HCT116 (cell line): ENCODE data around the gene SCPEP1. TPM values are rescaled to one million over a fixed set of nuclear protein-coding genes. Genes with fewer than 3 reads are reported as not detected.

Experiments used
- ATAC-seq: fragments of 200-7000 bp; cut with Tn5 transposase; 2 replicates; pipeline ENCODE4 v1.9.1; 2020; ENCODE audit warnings: mild to moderate bottlenecking, moderate library complexity
- BruUV-seq: library from RNA; stranded (reverse); fragments of 400-500 nt; replicated peaks from 2 replicates; lab custom pipeline; 2021; lab: Mats Ljungman, UMichigan
- CTCF ChIA-PET: fragments of 300-600 bp; sonication (Branson Sonifier 250); formaldehyde crosslinking; loops from one replicate; lab custom pipeline; 2021; ENCODE audit warnings: antibody characterized with exemption; lab: Charles Lee
- POLR2A ChIA-PET: fragments of 300-600, 350-600 bp; sonication (Branson Sonifier 250); formaldehyde crosslinking; loops from one replicate; lab custom pipeline; 2021; ENCODE audit warnings: antibody characterized with exemption; lab: Charles Lee
- RAD21 ChIA-PET, 2 experiments: fragments of 300-600 bp; sonication (Branson Sonifier 250); formaldehyde crosslinking; loops; one replicate each; lab custom pipeline; 2023; ENCODE audit warnings: low total read pairs in 2 of 2; ENCODE audit not compliant: uncharacterized antibody in 2 of 2, unreplicated experiment in 2 of 2, low non-redundant PET in 1 of 2; lab: Charles Lee
- DNase-seq: peaks from one replicate; pipeline ENCODE4 v3.0.0-alpha.2; 2010; ENCODE audit warnings: low read depth, low spot score
- H2AFZ ChIP-seq: fragments of 200-600 bp; shearing (Covaris generic), sonication (generic); 2 replicates; pipeline ENCODE4 v1.6.1; 2017; ENCODE audit warnings: low read depth, mixed run types, mixed read lengths, antibody characterized with exemption, low read length; ENCODE audit not compliant: poor library complexity, severe bottlenecking
- H3K27ac ChIP-seq: 2 replicates; pipeline ENCODE4 v1.5.1; 2012; ENCODE audit warnings: low read depth, low read length
- H3K27me3 ChIP-seq: fragments of 200-600 bp; sonication (generic); 2 replicates; pipeline ENCODE4 v1.6.1; 2016; ENCODE audit warnings: mixed run types, low read length, mixed read lengths; ENCODE audit not compliant: insufficient read depth
- H3K36me3 ChIP-seq, 2 experiments: fragments of 200-500 bp in 1 of 2; fragments of 200-600 bp in 1 of 2; sonication (Bioruptor generic) in 1 of 2; sonication (generic) in 1 of 2; 2 replicates each; pipeline versions ENCODE4 v1.5.1 to v1.6.1; 2014 to 2016; ENCODE audit warnings: low read length in 2 of 2, inconsistent platforms in 1 of 2, mixed read lengths in 1 of 2, mixed run types in 1 of 2; ENCODE audit not compliant: insufficient read depth in 2 of 2, control insufficient read depth in 1 of 2
- H3K4me1 ChIP-seq, 2 experiments: fragments of 200-600 bp in 1 of 2; sonication (generic) in 1 of 2; 2 replicates each; pipeline versions ENCODE4 v1.5.1 to v1.6.1; 2012 to 2017; ENCODE audit warnings: low read length in 2 of 2, inconsistent platforms in 1 of 2, mild to moderate bottlenecking in 1 of 2, mixed read lengths in 1 of 2, mixed run types in 1 of 2, moderate library complexity in 1 of 2; ENCODE audit not compliant: insufficient read depth in 2 of 2, control insufficient read depth in 1 of 2
- H3K4me2 ChIP-seq: fragments of 200-600 bp; sonication (generic); 2 replicates; pipeline ENCODE4 v1.6.1; 2017; ENCODE audit warnings: mixed run types, low read length, mixed read lengths
- H3K4me3 ChIP-seq, 2 experiments: fragments of 200-600 bp in 1 of 2; sonication (generic) in 1 of 2; replicated peaks in 1 of 2; 2 replicates each; pipeline ENCODE4 v1.5.1; 2011 to 2016; ENCODE audit warnings: low read length in 2 of 2, control low read depth in 1 of 2, low read depth in 1 of 2, mild to moderate bottlenecking in 1 of 2, mixed read lengths in 1 of 2, mixed run types in 1 of 2
- H3K79me2 ChIP-seq: fragments of 200-600 bp; sonication (generic); 2 replicates; pipeline ENCODE4 v1.6.1; 2017; ENCODE audit warnings: mild to moderate bottlenecking, mixed run types, low read length, moderate library complexity, mixed read lengths; ENCODE audit not compliant: insufficient read depth
- H3K9ac ChIP-seq: fragments of 200-600 bp; sonication (generic); 2 replicates; pipeline ENCODE4 v1.6.1; 2016; ENCODE audit warnings: low read length, mixed read lengths
- H3K9me2 ChIP-seq: fragments of 200-600 bp; sonication (generic), shearing (Covaris generic); 2 replicates; pipeline ENCODE4 v1.6.1; 2017; ENCODE audit warnings: mixed run types, mild to moderate bottlenecking, moderate library complexity; ENCODE audit not compliant: insufficient read depth
- H3K9me3 ChIP-seq, 2 experiments: fragments of 200-500 bp in 1 of 2; fragments of 200-600 bp in 1 of 2; sonication (Bioruptor generic) in 1 of 2; sonication (generic) in 1 of 2; 2 replicates each; pipeline ENCODE4 v1.6.1; 2014 to 2017; ENCODE audit warnings: low read length in 2 of 2, mixed read lengths in 2 of 2, inconsistent platforms in 1 of 2, low read depth in 1 of 2, mild to moderate bottlenecking in 1 of 2, mixed run types in 1 of 2, moderate library complexity in 1 of 2; ENCODE audit not compliant: control insufficient read depth in 1 of 2, insufficient read depth in 1 of 2
- H4K20me1 ChIP-seq: fragments of 200-600 bp; sonication (generic), shearing (Covaris generic); 2 replicates; pipeline ENCODE4 v1.6.1; 2017; ENCODE audit warnings: mixed run types, mild to moderate bottlenecking, moderate library complexity; ENCODE audit not compliant: insufficient read depth
- ATF3 ChIP-seq: IDR thresholded peaks from 2 replicates; pipeline ENCODE4 v1.6.1; 2012
- CBX3 ChIP-seq: IDR thresholded peaks from 2 replicates; pipeline ENCODE4 v1.6.1; 2012; ENCODE audit warnings: low read depth
- CEBPB ChIP-seq: IDR thresholded peaks from 2 replicates; pipeline ENCODE4 v1.6.1; 2012; ENCODE audit warnings: low read depth
- CTCF ChIP-seq, 3 experiments: fragments of 200-600 bp in 1 of 3; sonication (generic) in 1 of 3; IDR thresholded peaks in 2 of 3; conservative IDR thresholded peaks in 1 of 3; 2 replicates each; pipeline ENCODE4 v1.5.1; 2012 to 2017; ENCODE audit warnings: low read depth in 2 of 3, low read length in 2 of 3, antibody characterized with exemption in 1 of 3, borderline replicate concordance in 1 of 3, control low read depth in 1 of 3, mild to moderate bottlenecking in 1 of 3, mixed read lengths in 1 of 3, mixed run types in 1 of 3, moderate library complexity in 1 of 3; ENCODE audit not compliant: insufficient read depth in 1 of 3
- EGR1 ChIP-seq: IDR thresholded peaks from 2 replicates; pipeline ENCODE4 v1.6.1; 2012; ENCODE audit warnings: low read depth
- ELF1 ChIP-seq: IDR thresholded peaks from 2 replicates; pipeline ENCODE4 v1.6.1; 2012; ENCODE audit warnings: low read depth, borderline replicate concordance
- EZH2phosphoT487 ChIP-seq: fragments of 200-600 bp; IDR thresholded peaks from 2 replicates; pipeline ENCODE4 v1.6.1; 2018; ENCODE audit warnings: antibody characterized with exemption, borderline replicate concordance
- FOSL1 ChIP-seq: IDR thresholded peaks from 2 replicates; pipeline ENCODE4 v1.6.1; 2012; ENCODE audit warnings: low read depth
- JUND ChIP-seq: IDR thresholded peaks from 2 replicates; pipeline ENCODE4 v1.6.1; 2012
- MAX ChIP-seq: IDR thresholded peaks from 2 replicates; pipeline ENCODE4 v1.6.1; 2012
- POLR2A ChIP-seq: IDR thresholded peaks from 2 replicates; pipeline ENCODE4 v1.7.0; 2011; ENCODE audit warnings: borderline replicate concordance; ENCODE audit not compliant: insufficient read depth, insufficient read length; ENCODE audit errors: extremely low read depth
- POLR2AphosphoS5 ChIP-seq: IDR thresholded peaks from 2 replicates; pipeline ENCODE4 v1.6.1; 2011; ENCODE audit warnings: mild to moderate bottlenecking, low read depth, low read length, moderate library complexity
- REST ChIP-seq: IDR thresholded peaks from 2 replicates; pipeline ENCODE4 v1.6.1; 2012; ENCODE audit warnings: low read depth
- SIN3A ChIP-seq: IDR thresholded peaks from 2 replicates; pipeline ENCODE4 v1.6.1; 2012; ENCODE audit warnings: low read depth
- SP1 ChIP-seq: IDR thresholded peaks from 2 replicates; pipeline ENCODE4 v1.6.1; 2012; ENCODE audit warnings: low read depth
- SRF ChIP-seq: IDR thresholded peaks from 2 replicates; pipeline ENCODE4 v1.6.1; 2012; ENCODE audit warnings: low read depth
- TCF7L2 ChIP-seq: IDR thresholded peaks from 2 replicates; pipeline ENCODE4 v1.7.0; 2011; ENCODE audit warnings: borderline replicate concordance, inconsistent platforms; ENCODE audit not compliant: insufficient read depth, insufficient read length; ENCODE audit errors: extremely low read depth
- YY1 ChIP-seq: IDR thresholded peaks from 2 replicates; pipeline ENCODE4 v1.6.1; 2011; ENCODE audit warnings: low read length, low read depth, moderate library complexity, mild to moderate bottlenecking; ENCODE audit not compliant: insufficient replicate concordance; ENCODE audit errors: extremely low read depth
- ZFX ChIP-seq: fragments of 450-650 bp; IDR thresholded peaks from 2 replicates; pipeline ENCODE4 v1.6.1; 2017
- ZNF274 ChIP-seq: fragments of 200-500 bp; sonication (Bioruptor generic); IDR thresholded peaks from 2 replicates; pipeline ENCODE4 v1.6.1; 2014; ENCODE audit warnings: mild to moderate bottlenecking, low read depth, low read length, inconsistent platforms
- intact Hi-C: fragments of 100-400 bp; cut with micrococcal nuclease; formaldehyde crosslinking; loops from 2 replicates; pipeline ENCODE4 v1.10.0; 2022
- total RNA-seq: library from RNA; stranded (reverse); gene quantifications from one replicate; pipeline ENCODE4 v1.2.1, GENCODE V29; 2021; ENCODE audit not compliant: unreplicated experiment

The SCPEP1 gene
- total RNA-seq, 1 experiment from 2014 or later: 28.3 TPM

GRCh38 chr17:57045868-57046704, 68.2 kb downstream of the SCPEP1 start:
- H3K9ac ChIP-seq: no peak overlapping the region
- POLR2A ChIA-PET: no interaction called here
- no peaks in the 10 kb centered on the region for H3K36me3 ChIP-seq
- TF ChIP-seq CTCF (IDR thresholded peaks at IDR 0.05 in 2 of 3, conservative IDR thresholded peaks at IDR 0.05 in 1 of 3; ENCODE audit: borderline replicate concordance in 1 of 3, insufficient read depth in 1 of 3, low read depth in 2 of 3, low read length in 2 of 3) (no peak), SRF (no peak), ZFX (no peak), YY1 (no peak), CEBPB (no peak), POLR2A (no peak), MAX (no peak), ATF3 (no peak), SP1 (no peak), ZNF274 (no peak), EGR1 (no peak), CBX3 (no peak), FOSL1 (no peak), EZH2phosphoT487 (no peak), ELF1 (no peak), SIN3A (no peak), REST (no peak), TCF7L2 (no peak), JUND (no peak), POLR2AphosphoS5 (no peak)
- TF ChIP-seq, all 23 proteins: peak for 0
- H3K79me2 ChIP-seq: no peaks in the 10 kb centered on the region
- H3K4me1 ChIP-seq: no peaks in the 10 kb centered on the region
- no peaks in the 10 kb centered on the region for H4K20me1 ChIP-seq
- CTCF ChIA-PET: no interaction called here
- no peaks in the 10 kb centered on the region for H3K9me2 ChIP-seq
- RAD21 ChIA-PET: no interaction called here
- peaks cover 6% of the 10 kb centered on the region; the same call in 1 of the 2 replicates for H3K27me3 ChIP-seq
- no peaks in the 10 kb centered on the region for H3K9me3 ChIP-seq
- H3K4me3 ChIP-seq: no peak overlapping the region
- no peak overlapping the region for H3K4me2 ChIP-seq
- intact Hi-C loops: no loop called here
- H2AFZ ChIP-seq: no peak overlapping the region
- DNase-seq: no peak
- ATAC-seq: no peak
- no peak overlapping the region for H3K27ac ChIP-seq
- BruUV-seq: no TSS peak
